ENCODE measurements around the gene A1BG. TPM values are rescaled to one million over a fixed set of nuclear protein-coding genes. Genes with fewer than 3 reads are reported as not detected.

Gene A1BG
- total RNA-seq, result 13.9 and 19.7 TPM in 2 replicates

GRCh38 chr19:58352760-58353671, at the start of gene A1BG:
TSS of gene A1BG (minus strand) at chr19:58353492. CDS start at chr19:58353437, 55 bp downstream.

GRCh38 chr19:58395220-58395978, 42.1 kb upstream of the A1BG start, which contains the start of gene RNF225:
TSS of gene RNF225 (plus strand) at chr19:58395656. CDS start at chr19:58396090, 434 bp downstream.

DNA sequence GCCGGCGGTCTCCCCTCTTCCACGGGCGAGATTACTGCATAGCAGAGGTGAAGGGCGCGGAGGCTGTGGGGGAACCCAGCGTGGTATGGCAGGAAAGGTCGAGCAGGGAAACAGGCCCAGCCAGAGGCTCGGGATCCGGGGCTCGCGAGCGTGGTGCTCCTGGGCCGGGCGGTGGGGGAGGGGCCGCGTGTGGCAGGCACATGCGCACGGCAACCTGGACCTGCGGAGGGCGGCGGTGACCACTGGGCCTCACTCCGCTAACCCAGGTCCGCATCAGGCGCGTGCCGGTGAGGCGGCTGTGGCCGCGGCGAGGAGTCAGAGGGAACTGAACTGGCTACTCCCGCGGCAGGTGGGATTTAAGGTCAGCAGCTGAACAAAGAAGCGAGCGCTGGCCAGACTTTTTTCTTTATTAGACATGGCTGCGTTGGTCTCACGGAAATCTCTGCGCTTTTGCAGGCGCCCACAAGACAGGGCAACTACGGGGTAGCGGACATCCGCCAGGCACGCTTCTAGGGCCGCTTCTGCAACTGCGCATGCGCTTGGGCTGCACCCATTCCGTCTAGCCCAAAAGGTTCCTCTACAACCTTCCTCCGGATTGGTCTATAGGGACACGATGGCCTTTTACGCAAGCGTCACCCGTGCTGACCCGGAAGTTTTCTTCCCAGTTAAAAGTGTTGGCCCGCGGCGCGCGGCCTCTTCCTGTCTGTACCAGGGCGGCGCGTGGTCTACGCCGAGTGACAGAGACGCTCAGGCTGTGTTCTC, 33.5 kb upstream of the A1BG start, which contains the start of gene RPS5:
Gene RPS5, plus strand, starts transcription at position 694 of the 762 bp plus-strand sequence. CDS start 869 bp downstream, outside the sequence.

DNA sequence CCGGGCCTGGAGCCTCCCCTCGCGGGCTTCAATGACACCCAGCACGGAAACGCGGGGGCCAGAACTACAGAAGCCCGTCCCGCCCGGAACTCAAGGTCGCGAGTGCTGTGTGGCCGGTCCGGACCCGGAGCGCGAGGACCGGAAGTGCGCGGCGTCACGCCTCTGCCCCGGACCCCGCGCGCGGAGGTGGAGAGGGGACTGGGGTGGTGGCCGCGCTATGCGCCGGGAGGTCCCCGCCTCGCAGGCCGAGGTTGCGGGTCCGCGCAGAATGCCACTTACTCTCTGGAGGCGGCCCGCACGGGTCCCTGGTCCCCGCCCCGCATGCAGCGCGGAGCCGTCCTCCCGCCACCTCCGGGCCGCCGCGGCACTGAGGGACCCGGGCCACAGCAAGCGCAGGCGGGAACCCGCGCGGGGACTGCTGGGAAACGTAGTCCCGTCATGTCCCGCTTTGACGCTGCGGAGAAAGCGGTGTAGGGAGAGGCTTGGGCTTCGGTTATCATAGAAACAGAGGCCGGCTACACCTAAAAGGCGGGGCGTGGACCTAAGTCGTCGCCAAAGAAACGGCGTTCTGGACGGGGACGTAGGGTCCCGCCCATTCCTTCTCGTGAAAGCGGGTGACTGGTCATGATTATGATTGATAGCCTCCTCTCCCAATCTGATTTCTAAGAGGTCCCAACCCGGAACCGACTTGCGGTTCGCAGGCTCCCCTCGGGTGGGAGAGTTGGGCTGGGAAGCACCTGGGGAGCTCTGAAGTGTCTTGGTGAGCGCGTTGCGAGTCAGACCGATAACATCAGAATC, 27.6 kb upstream of the A1BG start, which contains the start of gene ZNF837:
Gene ZNF837, minus strand, starts transcription at position 369 of the 798 bp plus-strand sequence. CDS start 11,698 bp downstream, outside the sequence.

GRCh38 chr19:58362272-58362994, 9.1 kb upstream of the A1BG start, which contains the start of gene ZNF497:
TSS of gene ZNF497 (minus strand) at chr19:58362751. CDS start at chr19:58357635, 5,116 bp downstream.

GRCh38 chr19:58326914-58327726, 26.2 kb downstream of the A1BG start, which contains the start of gene ZSCAN22:
TSS of gene ZSCAN22 (plus strand) at chr19:58326994. CDS start at chr19:58334803, 7,809 bp downstream.

GRCh38 chr19:58305065-58305931, 48.0 kb downstream of the A1BG start, which contains the start of gene ERVK3-1:
TSS of gene ERVK3-1 (plus strand) at chr19:58305377. CDS start at chr19:58312169, 6,792 bp downstream.

Other genes starting within 250 kb of the A1BG start
- gene ZNF329, start 202.7 kb downstream of the A1BG start, total RNA-seq, result 13.2 and 13.4 TPM in 2 replicates
- gene ZNF274, start 170.4 kb downstream of the A1BG start, total RNA-seq, result 13.0 and 16.4 TPM in 2 replicates
- 25.5 TPM in 2 replicates for gene ZNF544, start 124.6 kb downstream of the A1BG start, total RNA-seq
- 2.2 and 2.7 TPM in 2 replicates for gene ZNF8, start 74.5 kb downstream of the A1BG start, total RNA-seq
- gene ERVK3-1, start 48.1 kb downstream of the A1BG start, total RNA-seq, result 25.4 and 31.8 TPM in 2 replicates
- gene ZSCAN22, start 26.5 kb downstream of the A1BG start, total RNA-seq, result 1.4 and 2.9 TPM in 2 replicates
- gene ZNF497, start 9.3 kb upstream of the A1BG start, total RNA-seq, result 0.79 and 1.7 TPM in 2 replicates
- 1.2 and 2.0 TPM in 2 replicates for gene ZNF837, start 27.5 kb upstream of the A1BG start, total RNA-seq
- 2,454 and 4,367 TPM in 2 replicates for gene RPS5, start 33.8 kb upstream of the A1BG start, total RNA-seq
- 0.16 and 0.17 TPM in 2 replicates for gene RNF225, start 42.2 kb upstream of the A1BG start, total RNA-seq
- 12.6 and 12.7 TPM in 2 replicates for gene ZNF584, start 55.2 kb upstream of the A1BG start, total RNA-seq
- 9.1 and 10.4 TPM in 2 replicates for gene ZNF132, start 86.7 kb upstream of the A1BG start, total RNA-seq
- 8.0 and 11.3 TPM in 2 replicates for gene ZNF324B, start 98.1 kb upstream of the A1BG start, total RNA-seq
- 9.9 and 15.6 TPM in 2 replicates for gene ZNF324, start 113.6 kb upstream of the A1BG start, total RNA-seq
- 6.0 and 8.5 TPM in 2 replicates for gene ZNF446, start 122.9 kb upstream of the A1BG start, total RNA-seq
- gene SLC27A5, start 158.5 kb upstream of the A1BG start, total RNA-seq, result 10.1 and 14.0 TPM in 2 replicates
- gene ZBTB45, start 166.3 kb upstream of the A1BG start, total RNA-seq, result 5.8 and 7.2 TPM in 2 replicates
- 355 and 415 TPM in 2 replicates for gene TRIM28, start 190.6 kb upstream of the A1BG start, total RNA-seq
- 177 and 204 TPM in 2 replicates for gene CHMP2A, start 201.6 kb upstream of the A1BG start, total RNA-seq
- 69.5 and 80.7 TPM in 2 replicates for gene UBE2M, start 205.1 kb upstream of the A1BG start, total RNA-seq
- 12.8 and 19.1 TPM in 2 replicates for gene MZF1, start 219.8 kb upstream of the A1BG start, total RNA-seq

Data from bronchial smooth muscle cell (primary cell).